ENCODE measurements around the gene PLCL2. TPM values are rescaled to one million over a fixed set of nuclear protein-coding genes. Genes with fewer than 3 reads are reported as not detected.

Gene PLCL2
- total and polyA plus RNA-seq, 10 of the 15 experiments (the other 5 are each of a cell fraction or from before 2014, with no cell fraction given) = 7.5 to 37.3 (median 21.7) TPM

- TF ChIP-seq PRDM15 (CRISPR knock-in tag; IDR thresholded peaks at IDR 0.05) (no peak), SIX5 (IDR thresholded peaks at IDR 0.05; ENCODE audit: low read depth, low read length, severe bottlenecking) (no peak)
Measured at GRCh38 chr3:16994854-16995525, 110.2 kb downstream of the PLCL2 start (continued).

- Histone ChIP-seq H3K9ac (ENCODE audit: control insufficient read depth, insufficient read depth, low read length) (no peak overlapping the region), H3K36me3 (ENCODE audit: control insufficient read depth in 2 of 2, insufficient read depth in 2 of 2, low read length in 1 of 2) (no peaks in the 10 kb centered on the region; a peak in 2 of 4 replicates), H3K4me3 (no peak overlapping the region), H3K79me2 (ENCODE audit: control insufficient read depth, insufficient read depth, low read length) (peaks cover 50% of the 10 kb centered on the region), H2AFZ (ENCODE audit: control insufficient read depth, low read depth, low read length) (no peak overlapping the region), H3K27ac (ENCODE audit: control insufficient read depth, insufficient read depth) (no peak overlapping the region), H3K4me2 (ENCODE audit: control insufficient read depth, insufficient read depth) (no peak overlapping the region), H3K9me3 (replicated peaks; ENCODE audit: control insufficient read depth, insufficient read depth, low read length) (peaks cover 4% of the 10 kb centered on the region; the same call in 2 of the 3 replicates), H3K27me3 (replicated peaks in 1 of 2; ENCODE audit: control insufficient read depth in 2 of 2, insufficient read depth in 2 of 2, low read length in 1 of 2) (no peaks in the 10 kb centered on the region), H3K4me1 (ENCODE audit: control insufficient read depth, insufficient read depth, low read length) (peaks cover 7% of the 10 kb centered on the region), H4K20me1 (ENCODE audit: control insufficient read depth, insufficient read depth) (peaks cover 5% of the 10 kb centered on the region; the same call in 1 of the 2 replicates)
- DNase-seq (ENCODE audit: low read depth, low spot score) (no peak), FAIRE-seq (no peak), ATAC-seq (no peak)
- intact Hi-C loops (cut with micrococcal nuclease; ENCODE audit: unreplicated experiment) = no loop called here
- WGBS (ENCODE audit: insufficient coverage, insufficient replicate concordance, low lambda C conversion rate, missing lambda C conversion rate) = 100% methylated on average over 3 of the region's 3 CpGs
- in situ Hi-C loops (cut with MboI) = no loop called here
- BruUV-seq (replicated peaks) = no TSS peak
- SMC1A ChIA-PET (ENCODE audit: uncharacterized antibody, unreplicated experiment) = interaction anchor here (1.0 to 4.3 kb wide), 5 partner anchors 9 to 68 kb away, joined by 3 to 17 read pairs (median 4); no protein-coding TSS in a partner anchor
- CTCF ChIA-PET = interaction anchor here (1.4 to 1.9 kb wide), 2 partner anchors 9 to 36 kb away, joined by 5 to 6 read pairs; no protein-coding TSS in a partner anchor
- TF ChIP-seq ATF3 (IDR thresholded peaks at IDR 0.05; ENCODE audit: borderline replicate concordance, extremely low read depth, low read depth, low read length) (no peak), ZBTB11 (CRISPR knock-in tag; IDR thresholded peaks at IDR 0.05) (no peak), RELB (IDR thresholded peaks at IDR 0.05; ENCODE audit: low read depth) (no peak), STAT3 (IDR thresholded peaks at IDR 0.05; ENCODE audit: low read depth, low read length) (no peak), NR2C1 (IDR thresholded peaks at IDR 0.05) (no peak), ELK1 (IDR thresholded peaks at IDR 0.05; ENCODE audit: low read depth, low read length) (no peak), POLR2A (IDR thresholded peaks at IDR 0.05; ENCODE audit: low read depth, low read length) (no peak), CBFB (IDR thresholded peaks at IDR 0.05; ENCODE audit: low read depth) (no peak)
- RAD21 ChIA-PET (ENCODE audit: unreplicated experiment) = interaction anchor here (1.4 kb wide), 1 partner anchor 68 kb away, joined by 3 read pairs; no protein-coding TSS in a partner anchor
- POLR2A ChIA-PET = no interaction called here
Measured at GRCh38 chr3:16995601-16996000, 110.8 kb downstream of the PLCL2 start.

Data from GM12878 (cell line).